ENCODE data around the gene UBE2D1.

The UBE2D1 gene

DNA sequence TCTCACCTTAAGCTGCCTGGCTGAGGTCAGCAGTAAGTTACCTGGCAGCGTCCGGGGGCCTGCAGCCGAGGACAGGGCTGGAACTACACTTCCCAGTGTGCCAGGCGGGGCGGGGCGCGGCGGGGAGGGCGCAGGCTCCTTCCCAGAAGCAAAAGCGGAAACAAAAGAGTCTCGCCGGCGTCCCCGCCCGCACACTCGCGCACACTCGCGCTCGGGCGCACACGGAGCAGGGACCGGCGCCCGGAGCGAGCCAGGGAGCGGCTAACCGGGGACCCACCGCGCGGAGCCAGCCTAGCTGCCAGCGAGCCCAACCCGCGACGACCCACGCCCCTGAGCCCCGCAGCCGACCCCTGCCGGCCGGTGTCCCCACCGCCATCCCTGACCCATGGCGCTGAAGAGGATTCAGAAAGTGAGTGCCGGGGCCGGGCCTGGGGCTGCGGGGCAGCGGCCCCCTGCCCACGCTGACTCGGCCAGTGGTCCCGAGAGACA is at the start of gene UBE2D1:
Gene UBE2D1 (plus strand): TSS at position 190 of the 489 bp plus-strand sequence. CDS start 196 bp downstream, at position 386.
- peak; percentile 62 for DNase-seq

DNA sequence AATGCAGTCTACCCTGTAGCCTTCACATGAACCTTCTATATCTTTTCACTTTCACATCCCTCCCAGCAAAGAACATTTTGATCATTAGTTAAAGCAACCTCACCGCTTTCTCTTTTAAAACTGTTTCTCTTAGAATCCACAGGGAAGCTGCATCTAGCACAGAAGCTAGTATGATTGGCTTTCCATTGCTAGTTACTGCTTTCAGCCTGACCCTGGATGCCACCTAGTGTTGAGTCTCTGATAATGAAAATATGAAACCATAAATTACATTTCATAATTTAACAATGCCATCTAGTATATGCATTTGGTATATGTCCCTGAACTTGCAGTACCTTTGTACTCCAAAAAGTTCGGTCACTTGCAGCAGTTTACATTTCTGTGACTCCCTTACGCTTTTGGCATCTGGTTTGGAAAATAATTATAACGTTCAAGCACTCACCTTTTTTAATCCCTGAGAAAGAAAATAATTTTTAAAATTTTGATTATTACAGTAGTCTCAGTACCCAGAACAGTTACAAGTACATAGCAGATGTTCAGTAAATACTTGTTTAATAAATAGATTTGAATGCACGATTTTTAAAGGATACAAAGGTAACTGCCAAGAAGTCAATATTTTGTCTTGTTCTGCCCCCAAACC is 43.1 kb upstream of the UBE2D1 start:
- peak; percentile 9 for DNase-seq

DNA sequence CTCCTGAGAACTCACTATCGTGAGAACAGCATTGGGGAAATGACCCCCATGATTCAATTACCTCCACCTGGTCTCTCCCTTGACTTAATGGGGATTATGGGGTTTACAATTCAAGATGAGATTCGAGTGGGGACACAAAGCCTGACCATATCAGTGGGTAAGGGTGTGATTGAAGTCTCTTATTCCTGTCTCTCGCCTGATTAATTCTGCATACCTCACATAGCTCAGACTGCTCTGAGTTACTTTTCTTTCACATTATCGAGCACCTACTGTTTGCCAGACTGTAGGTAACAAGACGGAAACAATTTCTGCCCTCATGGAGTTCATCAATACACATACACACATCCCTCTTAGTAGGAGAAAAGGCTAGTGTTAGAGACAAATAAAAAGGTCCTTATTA is 40.8 kb upstream of the UBE2D1 start:
- no peak for DNase-seq

DNA sequence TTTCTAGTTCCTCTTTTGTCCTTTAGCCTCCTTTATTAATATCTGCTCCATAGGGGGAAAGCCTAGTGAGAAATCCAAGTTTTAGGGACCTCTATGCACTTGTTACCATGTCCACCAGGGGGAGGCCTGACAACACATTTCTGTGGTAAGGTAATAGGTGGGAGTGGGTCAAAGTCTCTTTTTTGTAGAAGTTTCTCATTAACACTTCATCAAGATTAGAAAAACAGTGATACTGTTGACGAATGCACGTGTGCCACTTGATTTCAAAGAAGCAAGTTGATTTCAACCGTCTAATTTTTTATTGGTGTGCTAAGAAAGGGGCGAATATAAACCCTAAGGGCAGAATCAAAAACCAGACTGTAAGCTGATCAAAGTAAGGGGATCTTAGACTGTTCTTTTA is 35.2 kb upstream of the UBE2D1 start:
- DNase-seq = peak; percentile 44

DNA sequence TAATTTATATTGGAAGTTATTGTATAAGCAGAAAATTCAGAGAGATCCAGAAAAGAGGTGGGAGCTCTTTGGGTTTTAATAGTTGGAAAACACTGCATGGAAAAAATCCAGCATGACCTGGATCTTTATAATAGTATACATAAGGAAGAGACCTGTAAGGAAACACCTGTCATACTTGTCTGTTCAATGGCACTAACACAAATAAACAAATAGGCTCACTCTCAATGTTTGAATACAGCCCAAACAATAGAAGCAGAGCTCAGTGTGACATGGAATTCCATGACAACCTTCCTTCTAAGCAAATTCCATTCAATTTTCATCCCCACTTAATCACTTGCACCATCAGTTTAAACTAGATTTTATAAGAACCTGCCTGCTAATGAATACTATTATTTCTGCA is 34.1 kb upstream of the UBE2D1 start:
- no peak for DNase-seq

DNA sequence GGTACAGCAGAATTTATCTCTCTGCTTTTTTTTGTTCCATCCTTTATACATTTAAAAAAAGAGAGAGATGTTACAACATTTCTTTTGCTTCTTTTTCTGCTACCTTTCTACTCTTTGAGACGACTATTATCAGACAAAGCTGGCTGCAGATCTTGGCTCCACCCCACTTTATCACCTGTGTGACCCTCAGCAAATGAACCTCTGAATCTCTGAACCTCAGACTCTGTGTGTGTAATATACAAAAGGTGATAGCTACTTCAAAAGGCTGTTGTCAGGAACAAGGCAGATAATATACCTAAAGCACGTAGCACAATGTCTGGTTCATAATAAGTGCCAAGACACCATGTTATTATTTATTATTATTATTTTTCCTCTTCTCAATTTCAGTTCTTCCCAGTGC is 32.6 kb upstream of the UBE2D1 start:
- no peak for DNase-seq

DNA sequence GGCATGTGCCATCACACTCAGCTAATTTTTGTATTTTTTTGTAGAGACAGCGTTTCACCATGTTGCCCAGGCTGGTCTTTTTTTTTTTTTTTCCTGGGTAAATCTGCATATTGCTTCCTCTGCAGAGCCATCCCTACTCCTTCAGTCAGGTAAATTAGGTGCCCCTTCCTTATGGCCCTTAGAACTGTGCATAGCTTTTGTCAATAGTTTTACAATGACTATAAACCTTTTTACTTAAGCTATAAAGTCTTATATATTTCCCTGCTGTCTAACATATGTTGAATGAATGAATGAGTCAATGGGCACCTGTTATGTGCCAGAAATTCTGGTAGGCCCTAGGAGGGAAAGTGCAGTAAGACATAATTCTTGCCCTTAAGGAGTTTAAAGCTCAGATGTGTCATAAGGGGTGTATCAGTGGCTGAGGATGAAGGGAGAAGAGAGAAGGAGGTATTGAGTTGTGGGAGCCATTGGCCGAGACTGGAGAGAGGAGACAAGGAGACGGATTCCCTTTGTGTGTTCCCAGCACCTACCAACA is 30.6 kb upstream of the UBE2D1 start:
- DNase-seq = no peak

DNA sequence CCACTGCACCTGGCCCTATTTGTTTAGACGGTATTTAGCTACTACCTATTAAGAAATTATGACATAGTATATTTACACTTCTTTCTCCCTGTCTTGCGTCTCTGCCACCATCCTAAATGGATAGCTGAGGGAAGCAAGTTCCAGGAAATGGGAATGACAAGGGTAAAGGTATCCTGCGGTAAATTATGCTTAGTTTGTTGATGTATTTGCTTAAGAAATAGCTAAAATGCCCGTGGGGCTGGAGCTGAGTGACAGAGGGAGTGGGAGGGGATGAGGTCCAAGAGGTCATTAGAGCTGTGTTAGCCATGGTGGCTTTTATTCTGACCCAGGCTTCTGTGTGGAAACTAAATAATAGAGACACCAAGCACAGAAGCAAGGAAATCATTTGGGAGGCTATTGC is 29.0 kb upstream of the UBE2D1 start:
- no peak for DNase-seq

DNA sequence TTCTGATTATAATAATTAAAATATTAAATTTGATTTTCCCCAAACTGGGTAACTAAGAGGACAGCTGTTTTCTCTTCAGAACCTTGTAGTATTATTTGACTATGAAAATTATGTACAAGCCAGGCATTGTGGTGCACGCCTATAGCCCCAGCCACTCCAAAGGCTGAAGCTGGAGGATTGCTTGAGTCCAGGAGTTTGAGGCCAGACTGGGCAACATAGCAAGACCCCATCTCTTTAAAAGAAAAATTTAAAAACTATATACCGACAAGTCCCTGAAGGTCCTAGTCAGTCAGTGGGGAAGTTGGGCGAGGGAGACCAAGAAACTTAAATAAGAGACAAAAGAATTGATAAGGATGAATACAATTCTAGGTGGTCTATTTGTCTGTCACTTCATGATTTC is 27.1 kb upstream of the UBE2D1 start:
- no peak for DNase-seq

DNA sequence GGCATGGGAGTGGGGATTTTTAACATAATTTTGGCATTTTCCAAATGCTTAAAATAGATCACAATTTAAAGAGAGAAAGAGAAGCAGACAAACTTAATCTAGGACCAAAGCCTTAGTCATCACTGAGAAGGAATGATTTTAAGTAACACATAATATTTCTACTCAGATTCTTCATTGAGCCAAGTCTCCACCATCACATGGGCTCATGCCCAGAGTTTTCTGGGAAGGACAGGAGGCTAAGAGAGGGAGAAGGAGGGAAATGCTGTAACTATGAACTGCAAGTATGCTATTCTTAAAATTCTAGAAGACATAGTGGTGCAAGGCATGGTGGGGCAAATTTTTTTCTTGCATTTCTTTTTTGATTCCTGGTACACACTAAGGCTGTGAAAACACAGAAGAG is 23.8 kb upstream of the UBE2D1 start:
- no peak for DNase-seq

DNA sequence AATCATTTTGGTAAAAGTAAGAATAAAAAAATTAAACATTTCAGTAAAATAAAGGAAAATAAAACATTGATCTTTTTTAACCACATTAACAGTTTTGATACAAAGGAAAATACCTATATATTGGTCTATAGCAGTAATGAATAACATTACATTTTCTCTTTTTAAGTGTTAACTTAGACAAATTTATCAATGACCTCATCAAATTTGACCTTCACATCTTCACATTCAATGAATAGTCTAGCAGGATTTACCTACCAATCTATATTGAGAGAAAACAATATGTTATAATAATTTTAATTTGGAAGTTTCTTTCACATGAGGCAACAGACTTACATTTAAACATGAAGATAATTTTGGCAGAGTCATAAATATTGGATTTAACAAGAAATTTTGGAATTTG is 17.9 kb upstream of the UBE2D1 start:
- no peak for DNase-seq

DNA sequence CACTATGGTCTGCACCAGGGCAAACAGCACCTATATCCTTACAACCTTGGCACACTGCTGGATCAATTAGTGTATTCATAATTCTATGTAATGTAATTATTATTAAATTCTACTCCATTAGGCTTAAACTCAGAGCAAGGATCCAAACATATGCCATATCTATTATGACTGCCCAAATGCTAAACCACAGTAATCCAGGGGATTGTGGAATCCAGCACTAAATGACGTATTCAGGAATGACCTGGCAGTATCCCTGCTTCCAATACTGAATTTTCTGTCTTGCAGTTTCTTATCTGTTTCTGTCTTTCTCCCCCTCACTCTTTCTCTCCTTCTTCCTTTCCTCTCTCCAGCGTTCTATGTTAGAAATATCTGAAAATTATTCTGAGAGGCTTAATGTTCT is 16.5 kb upstream of the UBE2D1 start:
- no peak for DNase-seq

DNA sequence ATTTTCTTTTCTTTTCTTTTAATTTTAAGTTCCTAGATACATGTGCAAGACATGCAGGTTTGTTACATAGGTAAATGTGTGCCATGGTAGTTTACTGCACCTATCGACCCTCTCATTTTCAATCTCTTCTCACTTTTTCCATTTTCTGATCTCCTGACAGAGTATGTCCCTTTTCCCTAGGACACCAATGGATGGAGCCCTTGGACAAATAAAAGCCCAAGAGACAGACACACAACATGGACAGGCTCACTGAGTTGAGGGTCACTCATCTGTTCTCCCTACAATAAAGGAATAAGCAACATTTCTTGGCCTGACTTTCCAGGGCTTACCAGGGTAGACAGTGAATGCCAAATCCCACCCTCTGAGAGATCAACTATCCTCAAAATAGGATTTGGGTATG is 15.2 kb upstream of the UBE2D1 start:
- DNase-seq = no peak

DNA sequence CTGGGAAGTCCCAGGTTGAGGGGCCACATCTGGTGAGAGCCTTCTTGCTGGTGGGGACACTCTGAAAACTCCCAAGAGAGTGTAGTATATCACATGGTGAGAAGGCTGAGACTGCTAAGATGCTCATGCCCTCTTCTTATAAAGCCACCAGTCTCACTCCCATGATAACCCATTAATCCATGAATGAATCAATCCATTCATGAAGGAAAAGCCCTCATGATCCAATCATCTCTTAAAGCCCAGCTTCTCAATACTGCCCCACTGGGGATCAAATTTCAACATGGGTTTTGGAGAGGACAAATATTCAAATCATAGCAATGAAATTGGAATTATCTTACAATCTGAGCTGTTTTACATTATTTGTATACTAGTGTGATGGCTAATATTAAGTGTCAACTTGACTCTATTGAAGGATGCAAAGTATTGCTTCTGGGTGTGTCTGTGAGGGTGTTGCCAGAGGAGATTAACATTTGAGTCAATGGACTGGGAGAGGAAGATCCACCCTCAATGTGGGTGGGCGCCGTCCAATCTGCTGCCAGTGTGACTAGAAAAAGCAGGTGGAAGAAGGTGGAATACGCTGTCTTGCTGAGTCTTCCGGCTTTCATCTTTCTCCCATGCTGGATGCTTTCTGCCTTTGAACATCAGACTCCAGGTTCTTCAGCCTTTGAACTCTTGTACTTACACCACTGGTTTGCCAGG is 14.3 kb upstream of the UBE2D1 start:
- DNase-seq = no peak

DNA sequence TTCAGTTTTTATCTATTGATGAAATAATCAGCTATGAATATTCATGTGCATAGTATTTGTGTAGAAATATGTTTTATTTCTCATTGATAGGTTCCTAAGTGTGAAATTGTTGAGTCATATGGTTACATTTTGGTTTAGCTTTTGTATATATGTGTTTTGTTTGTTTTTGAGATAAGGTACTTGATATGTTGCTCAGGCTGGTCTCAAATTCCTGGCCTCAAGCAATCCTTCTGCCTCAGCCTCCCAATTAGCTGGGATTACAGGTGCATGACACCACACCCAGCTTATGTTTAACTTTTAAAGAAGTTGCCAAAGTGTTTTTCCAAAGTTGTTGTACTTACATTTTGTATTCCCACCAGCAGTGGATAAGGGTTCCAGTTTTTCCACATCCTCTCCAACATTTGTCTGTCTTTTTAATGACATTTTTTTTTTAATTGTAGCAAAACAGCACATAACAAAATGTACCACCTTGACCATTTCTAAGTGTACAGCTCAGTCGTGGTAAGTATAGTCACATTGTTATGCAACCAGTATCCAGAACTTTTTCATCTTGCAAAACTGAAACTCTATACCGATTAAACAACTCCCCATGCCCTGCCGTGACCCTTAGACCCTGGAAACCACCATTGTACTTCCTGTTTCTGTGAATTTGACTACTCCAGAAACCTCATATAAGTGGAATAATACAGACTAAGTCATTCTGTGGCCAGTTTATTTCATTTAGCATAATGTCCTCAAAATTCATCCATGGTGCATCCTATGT is 12.6 kb upstream of the UBE2D1 start:
- DNase-seq = peak; percentile 33

DNA sequence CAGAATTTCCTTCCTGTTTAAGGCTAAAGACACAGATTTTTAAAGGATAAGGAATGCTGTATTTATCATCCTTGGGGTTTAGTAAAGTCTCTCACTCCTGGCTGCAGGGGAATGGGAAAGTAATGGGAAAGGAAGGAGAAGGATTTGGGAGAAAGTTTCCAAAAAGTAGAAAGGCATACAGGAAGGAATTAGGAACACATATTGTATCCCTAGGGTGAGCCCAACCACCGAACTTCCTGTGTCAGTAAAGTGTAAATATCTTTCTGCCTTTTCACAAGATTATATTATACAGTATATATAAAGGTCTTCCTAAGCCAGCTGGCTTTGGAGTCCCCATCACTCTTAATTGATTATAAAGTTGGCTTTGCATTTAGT is 12.0 kb upstream of the UBE2D1 start:
- no peak for DNase-seq

DNA sequence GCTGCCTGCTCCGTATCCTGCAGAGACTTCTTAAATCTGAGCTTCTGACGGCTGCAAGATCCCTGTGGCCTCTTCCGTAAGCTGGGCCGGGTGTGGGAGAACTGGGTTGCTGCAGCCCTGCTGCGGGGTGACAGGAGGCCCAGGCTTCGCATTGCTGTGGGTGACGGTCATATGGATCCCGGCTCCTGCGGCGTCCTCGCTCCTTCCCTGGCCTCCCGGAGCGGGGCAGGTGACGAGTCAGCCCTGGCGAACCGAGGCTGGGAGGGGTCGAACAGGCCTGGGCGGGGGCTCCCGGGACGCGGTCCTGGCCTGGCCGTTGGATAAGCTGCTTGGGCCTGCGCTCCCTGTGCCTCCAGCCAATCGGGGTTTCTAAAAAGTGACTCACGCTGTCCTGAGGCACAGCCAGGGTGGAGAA is 7.8 kb upstream of the UBE2D1 start:
- no peak for DNase-seq

DNA sequence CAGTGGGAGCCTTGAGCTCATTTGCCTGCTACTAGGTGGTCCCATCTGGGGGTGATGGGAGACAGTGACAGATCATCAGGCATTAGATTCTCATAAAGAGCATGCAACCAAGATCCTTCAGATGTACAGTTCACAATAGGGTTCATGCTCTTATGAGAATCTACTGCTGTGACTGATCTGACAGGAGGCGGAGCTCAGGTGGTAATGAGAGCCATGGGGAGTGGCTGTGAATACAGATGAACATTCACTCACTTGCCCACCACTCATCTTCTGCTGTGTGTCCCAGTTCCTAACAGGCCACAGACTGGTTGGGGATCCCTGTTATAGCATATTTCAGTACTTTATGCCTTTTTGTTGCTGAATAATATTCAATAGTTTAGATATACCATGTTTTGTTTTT is 6.6 kb upstream of the UBE2D1 start:
- no peak for DNase-seq

DNA sequence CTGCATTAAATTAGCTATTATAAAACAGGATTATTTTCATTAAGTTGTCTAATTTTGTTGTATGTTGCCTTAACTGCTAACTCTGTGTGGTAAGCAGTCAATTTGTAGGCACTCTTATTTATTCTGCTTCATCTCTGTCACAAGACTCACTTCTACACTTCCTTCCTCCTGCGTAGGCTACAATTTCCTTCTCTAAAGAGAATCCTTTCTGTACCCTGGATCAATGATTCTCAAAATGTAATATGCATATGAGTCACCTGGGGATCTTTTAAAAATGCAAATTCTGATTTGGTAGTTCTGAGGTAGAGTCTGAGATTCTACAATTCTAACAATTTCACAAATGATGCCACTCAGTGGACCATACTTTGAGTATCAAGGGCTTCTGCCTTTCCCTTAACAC is 4.4 kb upstream of the UBE2D1 start:
- DNase-seq = no peak

DNA sequence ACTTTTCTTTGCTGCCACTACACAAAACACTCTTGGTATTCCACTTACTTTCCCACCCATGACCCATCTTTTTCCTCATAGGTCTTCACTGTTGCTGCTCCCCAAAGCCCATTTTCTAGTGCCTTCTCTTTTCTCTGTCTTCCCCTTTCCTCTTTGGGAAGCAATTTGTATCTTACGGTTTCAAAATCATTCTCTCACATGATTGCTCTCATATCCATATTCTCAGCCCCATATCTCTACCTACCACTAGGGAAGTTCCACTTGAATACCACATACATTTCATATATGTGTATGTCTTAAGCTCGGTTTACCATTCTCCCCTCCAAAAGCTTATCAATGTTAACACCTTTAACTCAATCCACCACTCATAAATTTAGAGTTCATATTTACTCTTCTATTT is 3.2 kb upstream of the UBE2D1 start:
- no peak for DNase-seq

DNA sequence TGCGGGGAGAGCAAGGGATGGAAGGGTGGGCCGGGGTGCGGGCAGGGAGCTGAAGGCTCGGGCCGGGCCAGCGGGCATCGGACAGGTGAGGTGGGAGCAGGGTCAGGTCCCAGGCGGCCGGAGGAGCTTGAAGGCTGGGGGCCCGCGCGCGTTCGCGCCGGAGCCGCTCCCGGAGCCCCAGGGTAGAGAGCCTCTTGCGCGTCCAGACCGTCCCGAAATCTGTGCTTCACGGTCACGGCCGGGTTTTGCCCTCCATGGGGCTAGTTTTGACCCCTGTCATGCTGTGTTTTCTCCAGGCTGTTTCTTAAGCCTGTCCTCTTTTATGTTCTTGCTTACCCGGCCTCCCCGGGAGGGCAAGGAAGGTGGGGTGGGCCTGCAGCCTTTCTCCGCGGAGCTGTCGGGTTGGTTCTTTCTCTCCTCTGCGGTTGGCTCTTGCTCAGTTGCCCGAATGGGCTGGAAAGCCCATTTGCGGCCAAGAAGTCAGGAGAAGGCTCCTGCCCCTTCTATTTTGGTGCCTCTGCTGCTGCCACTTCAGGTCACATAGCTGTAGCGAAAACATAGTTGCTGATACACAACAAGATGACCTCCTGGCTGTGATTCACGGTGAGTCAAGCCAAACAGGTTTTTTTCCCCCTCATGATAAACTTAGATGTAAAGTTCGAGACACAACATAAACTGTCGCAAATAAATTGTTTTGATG is 650 bp downstream of the UBE2D1 start:
- DNase-seq = no peak

DNA sequence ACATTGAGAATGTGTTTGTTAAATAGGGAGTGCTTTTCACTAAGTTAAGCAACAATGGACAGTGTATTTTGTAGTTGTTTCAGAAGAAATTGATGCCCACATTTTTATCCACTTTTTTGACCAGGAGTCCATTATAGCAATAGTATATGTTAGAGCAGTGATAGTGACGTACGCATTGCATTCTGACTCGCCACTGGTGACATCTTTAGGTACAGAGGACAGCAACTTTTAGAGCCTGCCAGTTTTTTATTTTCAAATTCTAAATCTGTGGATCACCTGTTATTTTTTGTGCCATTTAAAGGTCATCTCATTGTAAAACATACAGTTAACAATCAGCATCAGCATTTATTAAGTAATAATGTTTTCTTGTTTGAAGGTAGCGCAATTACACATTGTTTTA is 1.4 kb downstream of the UBE2D1 start:
- no peak for DNase-seq

DNA sequence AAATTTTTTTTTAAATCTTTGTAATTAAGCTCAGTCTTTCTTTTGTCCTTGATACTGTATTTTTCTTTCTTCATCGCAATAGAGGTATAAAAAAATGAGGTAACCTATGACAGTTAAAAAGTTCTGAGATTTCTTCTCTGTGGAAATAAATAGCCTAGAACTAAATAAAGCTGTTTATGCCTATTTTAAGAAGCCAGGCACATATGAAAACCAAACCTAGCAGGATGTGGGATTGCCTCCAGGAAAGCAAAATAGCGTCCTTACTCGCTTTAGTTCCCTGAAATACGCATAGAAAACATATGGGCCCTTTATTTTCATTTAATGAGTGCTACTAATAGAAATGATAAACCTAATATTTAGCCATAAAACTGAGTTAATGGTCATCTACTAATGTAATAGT is 6.6 kb downstream of the UBE2D1 start:
- DNase-seq = no peak

Measured in GDM1 (cell line).